HG02798 (cell line): ENCODE measurements around the gene ALDH1A3.

ENCODE experiments used
- ATAC-seq: cut with Tn5 transposase; IDR thresholded peaks from one replicate; pipeline ENCODE4 v1.9.1; 2021; ENCODE audit warnings: mild to moderate bottlenecking; ENCODE audit not compliant: unreplicated experiment, poor library complexity

ALDH1A3 gene

DNA sequence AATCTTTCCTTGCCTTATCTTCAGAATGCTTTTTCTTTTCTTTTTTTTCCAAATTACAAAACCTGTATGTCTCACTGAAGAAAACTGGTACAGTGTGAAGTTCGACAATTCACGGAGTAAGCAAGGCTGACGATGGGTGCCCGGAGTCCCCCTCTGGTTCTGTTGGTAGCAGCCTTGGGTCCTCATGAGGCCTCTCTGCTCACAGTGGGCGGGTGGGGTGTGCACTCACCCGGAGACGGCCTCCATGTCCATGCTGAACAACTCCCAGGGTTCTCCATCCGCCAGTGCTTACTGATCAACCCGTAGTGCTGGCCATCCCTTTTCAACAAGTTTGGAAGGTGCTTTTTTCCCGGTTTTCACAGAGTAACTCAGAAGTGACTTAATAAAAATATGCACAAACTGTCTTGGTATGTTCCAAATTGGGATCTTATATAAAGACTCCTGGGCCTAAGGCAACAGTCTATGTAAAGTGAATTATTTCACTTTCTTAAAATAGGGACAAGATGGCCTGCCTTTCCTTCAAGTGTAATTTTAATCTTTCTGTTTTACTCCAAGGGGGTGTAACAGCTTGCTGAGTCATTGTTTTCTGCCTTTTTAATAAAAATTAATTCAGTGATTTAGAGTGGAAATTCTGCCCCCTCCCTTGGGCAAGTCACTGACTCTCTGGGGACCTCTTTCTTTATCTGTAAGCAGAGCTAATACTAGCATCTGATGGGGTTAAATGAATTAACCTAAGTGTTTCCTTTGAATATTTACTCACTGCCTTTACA lies 63.2 kb downstream of the ALDH1A3 start:
- ATAC-seq = no peak

GRCh38 chr15:100944244-100944895 lies 64.7 kb downstream of the ALDH1A3 start:
- ATAC-seq = peak; percentile 54

DNA sequence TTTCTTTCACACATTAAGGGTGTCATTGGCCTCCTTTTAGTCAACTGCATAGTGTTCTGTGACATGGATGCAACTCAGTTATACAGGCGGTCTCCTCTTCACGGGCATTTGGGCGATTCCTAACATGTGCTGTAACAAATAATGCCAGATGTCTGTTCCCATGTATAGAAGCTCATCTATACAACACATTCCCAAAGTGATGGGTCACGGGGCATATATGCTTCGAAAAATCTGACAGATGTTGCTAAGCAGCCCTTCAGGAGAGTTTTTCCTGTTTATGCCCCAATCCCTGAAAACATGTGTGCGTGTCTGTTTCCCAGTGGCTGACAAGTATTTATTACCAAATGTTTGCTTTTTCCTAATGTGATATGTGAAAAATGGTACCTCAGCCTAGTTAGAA lies 65.4 kb downstream of the ALDH1A3 start:
- ATAC-seq = no peak

- ATAC-seq = peak; percentile 48
Observed at GRCh38 chr15:100947760-100948429, 68.3 kb downstream of the ALDH1A3 start.

DNA sequence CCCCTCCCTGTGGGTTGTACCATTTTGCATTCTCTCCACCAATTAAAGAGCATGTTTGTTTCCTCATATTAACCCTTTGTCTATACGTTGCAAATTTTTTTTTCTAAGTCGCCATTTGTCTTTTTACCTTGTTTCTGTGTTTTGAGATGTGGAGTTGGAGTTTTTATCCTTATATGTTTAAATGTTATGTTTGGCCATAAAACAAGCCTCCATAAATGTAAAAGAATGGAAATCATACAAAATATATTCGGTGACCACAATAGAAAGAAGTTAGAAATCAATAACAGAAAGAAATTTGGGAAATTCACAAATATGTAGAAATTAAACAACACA lies 68.8 kb downstream of the ALDH1A3 start:
- ATAC-seq = peak; percentile 37

- no peak for ATAC-seq
Observed at GRCh38 chr15:100949691-100950090, 70.1 kb downstream of the ALDH1A3 start.

DNA sequence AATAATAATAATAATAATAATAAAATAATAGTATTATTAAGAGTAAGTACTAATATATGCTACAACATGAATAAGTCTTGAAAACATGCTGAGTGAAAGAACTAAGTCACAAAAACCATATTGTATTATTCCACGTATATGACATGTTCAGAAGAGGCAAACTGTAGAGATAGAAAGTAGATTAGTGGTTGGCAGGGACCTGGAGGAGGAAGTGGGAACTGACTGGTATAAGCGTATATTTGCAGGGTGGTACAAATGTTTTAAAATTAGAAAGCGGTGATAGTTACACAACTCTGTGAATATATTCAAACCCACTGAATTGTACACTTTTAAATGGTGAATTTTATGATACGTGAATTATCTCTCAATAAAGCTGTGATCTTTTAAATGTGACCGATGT lies 72.3 kb downstream of the ALDH1A3 start:
- ATAC-seq = no peak

DNA sequence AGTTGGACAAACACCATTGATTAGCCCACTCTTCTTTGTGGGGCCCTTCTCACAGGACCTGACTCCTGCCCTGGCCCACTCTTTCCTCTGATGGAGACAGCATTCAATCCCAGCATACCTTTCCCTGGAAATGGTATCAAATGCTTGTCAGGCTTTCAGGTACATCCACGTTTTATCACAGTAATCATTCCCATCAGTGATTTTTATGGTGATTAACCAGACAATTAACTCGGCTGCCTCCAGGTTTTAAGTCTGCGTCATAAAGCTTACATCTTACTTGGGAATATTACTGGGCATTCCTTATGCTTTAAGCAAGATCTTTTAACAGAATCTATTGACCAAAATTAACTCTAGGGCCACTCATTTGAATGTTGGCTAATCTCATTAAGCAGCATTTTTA lies 72.9 kb downstream of the ALDH1A3 start:
- ATAC-seq = no peak

DNA sequence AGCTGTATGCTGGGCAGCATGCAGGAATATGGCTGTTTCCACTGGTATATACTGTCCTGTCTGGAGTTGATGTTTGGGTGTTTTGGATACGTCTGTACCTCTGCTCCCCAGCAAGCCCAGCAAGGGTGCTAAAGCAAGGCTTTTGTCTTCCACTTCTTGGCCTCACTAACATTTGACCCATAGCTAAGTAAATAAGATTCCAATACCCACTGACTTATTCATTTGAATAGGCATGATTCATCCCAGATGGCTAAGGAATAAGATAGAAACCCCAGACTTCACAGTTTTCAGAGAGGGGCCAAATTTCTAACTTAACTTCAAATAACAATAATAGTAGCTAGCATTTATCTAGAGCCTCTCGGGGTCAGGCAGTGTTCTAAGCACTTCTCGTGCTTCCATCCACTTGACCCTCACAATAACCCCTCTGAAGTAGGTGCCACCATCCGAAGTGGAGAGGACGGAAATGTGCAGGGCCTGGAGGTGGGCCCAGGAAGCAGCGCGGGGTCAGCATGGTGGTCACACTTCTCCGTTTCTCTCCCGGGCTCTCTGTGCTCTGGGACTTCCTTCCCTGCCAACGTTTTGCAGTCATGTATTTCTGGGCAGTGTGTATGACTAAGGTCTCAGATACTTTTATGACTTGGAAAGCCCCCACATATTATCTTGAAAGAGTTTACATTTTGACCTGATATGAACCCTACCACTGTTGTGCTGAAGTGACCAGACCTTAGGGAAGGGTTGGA lies 78.9 kb downstream of the ALDH1A3 start:
- peak; percentile 32 for ATAC-seq

DNA sequence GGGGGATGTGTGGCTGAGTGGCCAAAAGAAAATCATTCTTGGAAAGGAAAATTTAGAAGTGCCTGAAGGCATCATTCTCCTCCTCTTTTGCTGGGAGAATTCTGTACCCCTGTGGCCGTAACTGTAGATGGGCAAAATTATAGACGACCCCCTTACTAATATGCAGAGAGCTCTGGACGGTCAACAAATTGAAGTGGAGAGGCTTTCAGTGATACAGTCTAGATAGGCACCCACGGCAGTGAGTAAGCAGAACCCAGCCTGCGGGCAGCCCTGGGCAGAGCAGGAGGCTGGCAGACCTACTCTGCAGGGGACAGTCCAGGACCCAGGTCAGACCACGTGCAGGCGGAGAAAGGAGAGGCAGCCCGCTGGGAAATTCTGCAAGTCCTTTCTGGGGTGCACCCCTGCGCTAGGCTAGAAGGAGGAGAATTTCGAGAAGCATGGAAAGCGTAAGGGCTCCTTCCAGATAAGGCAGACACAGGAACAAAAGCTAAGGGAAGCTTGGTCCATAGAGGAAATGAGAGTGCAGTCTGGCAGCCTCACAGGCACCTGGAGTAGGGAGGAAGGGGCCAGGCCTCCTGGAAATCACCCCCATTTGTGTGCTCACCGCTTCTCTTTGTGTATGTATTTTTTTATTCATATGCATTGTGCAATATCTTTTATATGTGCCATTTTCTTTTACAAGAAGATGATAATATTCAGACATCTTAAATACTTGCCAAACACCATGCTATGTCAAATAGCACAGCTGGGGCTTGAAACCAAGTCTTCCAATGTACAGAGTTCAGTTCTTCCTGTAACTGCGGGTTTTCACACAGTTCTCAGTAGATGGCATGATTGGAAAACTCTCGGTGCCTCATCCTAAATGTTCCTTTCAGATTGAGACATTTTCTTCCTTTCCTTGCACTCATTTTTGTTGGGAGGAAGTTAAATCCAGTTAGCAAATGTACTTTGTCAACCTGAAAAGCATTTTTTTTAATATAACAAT lies 79.7 kb downstream of the ALDH1A3 start:
- ATAC-seq = no peak
